Cardiac fibroblast (primary cell): ENCODE measurements around the gene EIF2B1.

Experiments
- DNase-seq, 2 donors: peaks; one replicate each; pipeline versions ENCODE4 v3.0.0 to v3.0.0-alpha.2; 2010; ENCODE audit warnings: low read depth in 2 of 2
- H3K4me3 ChIP-seq, 2 donors: replicated peaks in 1 of 2; 1 replicate in 1 of 2; 2 replicates in 1 of 2; pipeline ENCODE4 v1.5.1; 2011; ENCODE audit warnings: low read depth in 2 of 2, low read length in 2 of 2, mild to moderate bottlenecking in 2 of 2, moderate library complexity in 1 of 2
- TF ChIP-seq, protein P1 (sequence below): IDR thresholded peaks from one replicate; pipeline ENCODE4 v1.5.1; 2011; ENCODE audit warnings: low read depth, mild to moderate bottlenecking, low read length, inconsistent platforms

The EIF2B1 gene

DNA sequence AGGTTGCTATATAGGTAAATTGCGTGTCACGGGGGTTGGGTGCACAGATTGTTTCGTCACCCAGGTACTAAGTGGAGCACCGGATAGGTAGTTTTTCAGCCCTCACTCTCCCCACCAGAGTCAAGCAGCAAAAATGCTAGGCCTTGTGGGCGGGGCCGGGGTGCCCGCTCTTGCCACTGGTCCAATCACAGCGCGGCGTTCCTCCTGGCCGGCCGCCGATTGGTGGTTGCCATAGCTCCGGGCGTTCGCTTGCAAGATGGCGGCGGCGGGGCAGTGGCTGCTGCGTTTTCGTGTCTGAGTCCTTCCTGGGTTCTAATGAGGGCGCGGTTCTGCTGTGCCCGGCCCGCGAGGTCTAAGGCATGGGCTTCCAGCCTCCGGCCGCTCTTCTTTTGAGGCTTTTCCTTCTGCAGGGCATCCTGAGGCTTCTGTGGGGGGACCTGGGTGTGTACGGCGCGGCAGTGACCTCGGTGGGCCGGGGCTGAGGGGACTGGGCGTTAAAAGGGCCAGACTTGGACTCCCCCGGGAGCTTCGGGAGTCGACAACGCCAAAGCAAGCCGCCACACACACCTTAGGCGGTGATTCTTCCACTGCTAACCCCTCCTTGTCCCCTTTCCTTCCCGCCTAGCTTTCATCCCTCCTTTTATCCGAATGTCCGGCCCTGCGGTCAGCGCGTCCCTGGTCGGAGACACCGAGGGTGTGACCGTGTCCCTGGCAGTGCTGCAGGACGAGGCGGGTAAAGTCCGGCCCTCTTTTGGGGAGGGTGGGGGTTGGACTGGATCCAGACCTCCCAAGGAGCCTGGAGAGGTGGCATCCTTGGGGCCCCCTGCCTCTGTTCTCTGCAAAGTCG, 37.6 kb upstream of the EIF2B1 start, which contains the start of gene TCTN2:
TCTN2 (plus strand) TSS at position 232 of the 847 bp plus-strand sequence; CDS start at position 360, 128 bp downstream.
- peak; percentile 92 to 95 for DNase-seq
- TF ChIP-seq, protein P1, sequence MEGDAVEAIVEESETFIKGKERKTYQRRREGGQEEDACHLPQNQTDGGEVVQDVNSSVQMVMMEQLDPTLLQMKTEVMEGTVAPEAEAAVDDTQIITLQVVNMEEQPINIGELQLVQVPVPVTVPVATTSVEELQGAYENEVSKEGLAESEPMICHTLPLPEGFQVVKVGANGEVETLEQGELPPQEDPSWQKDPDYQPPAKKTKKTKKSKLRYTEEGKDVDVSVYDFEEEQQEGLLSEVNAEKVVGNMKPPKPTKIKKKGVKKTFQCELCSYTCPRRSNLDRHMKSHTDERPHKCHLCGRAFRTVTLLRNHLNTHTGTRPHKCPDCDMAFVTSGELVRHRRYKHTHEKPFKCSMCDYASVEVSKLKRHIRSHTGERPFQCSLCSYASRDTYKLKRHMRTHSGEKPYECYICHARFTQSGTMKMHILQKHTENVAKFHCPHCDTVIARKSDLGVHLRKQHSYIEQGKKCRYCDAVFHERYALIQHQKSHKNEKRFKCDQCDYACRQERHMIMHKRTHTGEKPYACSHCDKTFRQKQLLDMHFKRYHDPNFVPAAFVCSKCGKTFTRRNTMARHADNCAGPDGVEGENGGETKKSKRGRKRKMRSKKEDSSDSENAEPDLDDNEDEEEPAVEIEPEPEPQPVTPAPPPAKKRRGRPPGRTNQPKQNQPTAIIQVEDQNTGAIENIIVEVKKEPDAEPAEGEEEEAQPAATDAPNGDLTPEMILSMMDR, result no peak
- peak within 1 kb of the TSS; percentile 83 to 93 for H3K4me3 ChIP-seq

GRCh38 chr12:123667771-123668170, 34.3 kb upstream of the EIF2B1 start:
- DNase-seq, result no peak
- no peak overlapping the region for H3K4me3 ChIP-seq
- TF ChIP-seq, protein P1, result no peak

GRCh38 chr12:123659996-123660727, 26.7 kb upstream of the EIF2B1 start:
- peak; percentile 85 to 94 for DNase-seq
- TF ChIP-seq, protein P1, result no peak
- no peak overlapping the region for H3K4me3 ChIP-seq

GRCh38 chr12:123657211-123657610, 23.7 kb upstream of the EIF2B1 start:
- DNase-seq, result no peak
- H3K4me3 ChIP-seq, result no peak overlapping the region
- TF ChIP-seq, protein P1, result no peak

- TF ChIP-seq, protein P1, result no peak
- DNase-seq, result no peak
- no peak overlapping the region for H3K4me3 ChIP-seq
Observed at GRCh38 chr12:123656392-123656791, 22.9 kb upstream of the EIF2B1 start.

DNA sequence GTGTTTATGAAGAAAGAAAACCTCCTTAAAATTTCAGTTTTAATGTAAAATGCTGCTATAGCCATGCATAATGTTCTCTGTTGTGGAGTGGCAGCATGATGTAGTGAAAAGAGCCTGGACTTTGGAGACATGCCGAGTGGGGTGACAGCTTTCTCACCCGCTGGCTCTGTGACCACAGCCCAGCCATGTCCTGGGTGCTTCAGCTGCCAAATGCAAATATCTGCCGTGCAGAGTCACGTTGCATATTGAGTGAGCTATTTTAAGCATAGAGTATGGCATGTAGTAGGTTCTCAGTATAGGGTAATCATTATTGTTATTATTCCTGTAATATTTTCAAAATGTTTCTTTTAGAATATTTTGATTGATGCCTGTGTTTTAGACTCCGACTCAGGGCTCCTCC, 21.9 kb upstream of the EIF2B1 start:
- TF ChIP-seq, protein P1, result no peak
- H3K4me3 ChIP-seq, result no peak overlapping the region
- DNase-seq, result no peak
